T-helper 2 cell treated with Interferon-gamma antibody and Interleukin-4, amounts not matched to agents 100 ng/mL and 5 ng/mL, for 36 hours (primary cell): ENCODE measurements around the gene DMRT2. TPM values are rescaled to one million over a fixed set of nuclear protein-coding genes. Genes with fewer than 3 reads are reported as not detected.

Source experiments
- intact Hi-C: fragments of 100-400 bp; cut with micrococcal nuclease; formaldehyde crosslinking; loops from one replicate; pipeline ENCODE4 v1.15.1; 2023
- total RNA-seq: library from RNA; stranded (reverse); gene quantifications from 2 replicates; pipeline ENCODE4 v1.2.3, GENCODE V29; 2022

DMRT2 gene
- 0.52 and 0.61 TPM in 2 replicates for total RNA-seq

DNA sequence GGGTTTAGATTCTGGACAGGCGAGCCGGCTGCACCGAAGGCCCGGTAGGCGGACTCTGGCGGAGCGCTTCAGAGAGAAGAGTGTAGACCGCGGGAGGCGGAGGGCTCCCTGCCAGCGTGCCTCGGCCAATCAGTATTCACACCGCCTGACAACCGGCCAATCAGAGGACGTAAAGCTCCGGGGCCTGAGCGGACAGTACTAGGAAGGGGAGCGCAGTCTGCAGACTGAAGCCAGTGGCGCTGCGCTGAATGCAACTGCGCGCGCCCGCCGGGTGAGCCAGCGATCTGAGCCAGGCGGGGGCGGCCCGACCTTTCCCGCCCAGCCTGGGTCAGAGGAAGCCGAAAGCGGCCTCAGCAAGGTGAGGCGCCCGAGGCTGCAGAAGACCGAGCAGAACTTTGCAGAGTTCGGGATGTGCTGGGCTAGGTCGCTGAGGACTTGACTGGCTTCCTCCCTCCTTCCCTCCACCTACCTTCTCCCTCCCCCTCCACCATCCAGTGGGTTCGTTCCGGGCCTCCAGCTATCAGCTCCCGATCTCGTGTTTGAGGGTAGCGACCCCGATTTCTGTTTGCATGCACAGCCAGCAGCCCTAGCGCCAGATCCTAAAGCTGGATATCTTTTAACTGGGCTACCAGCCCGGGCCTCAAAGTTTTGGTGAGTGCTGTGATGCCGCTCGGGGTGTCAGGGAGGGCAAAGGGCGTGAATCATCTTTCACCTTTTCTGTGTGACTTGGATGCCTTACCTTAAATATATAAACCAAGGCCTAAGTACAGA lies at the start of gene DMRT2:
Gene DMRT2, plus strand, starts transcription at position 233 of the 771 bp plus-strand sequence. CDS start 1,257 bp downstream, outside the sequence.
- intact Hi-C loops = no loop called here

DNA sequence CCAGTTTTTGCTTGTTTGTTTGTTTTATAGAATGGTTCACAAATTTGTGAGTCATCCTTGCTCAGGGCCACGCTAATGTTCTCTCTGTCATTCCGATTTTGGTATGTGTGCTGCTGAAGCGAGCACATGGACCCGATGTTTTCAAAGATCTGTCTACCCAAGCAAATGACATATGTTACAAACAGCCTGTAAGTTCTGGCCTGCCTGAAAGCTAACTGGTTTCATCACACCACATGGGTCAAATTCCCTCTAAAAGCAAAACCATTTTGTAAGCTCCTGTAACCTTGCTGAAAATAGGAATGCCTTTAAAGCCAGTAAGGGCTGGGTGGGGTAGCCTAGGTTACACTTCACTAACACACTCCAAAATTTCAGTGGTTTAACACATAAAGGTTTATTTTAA lies 48.3 kb upstream of the DMRT2 start:
- intact Hi-C loops = no loop called here

DNA sequence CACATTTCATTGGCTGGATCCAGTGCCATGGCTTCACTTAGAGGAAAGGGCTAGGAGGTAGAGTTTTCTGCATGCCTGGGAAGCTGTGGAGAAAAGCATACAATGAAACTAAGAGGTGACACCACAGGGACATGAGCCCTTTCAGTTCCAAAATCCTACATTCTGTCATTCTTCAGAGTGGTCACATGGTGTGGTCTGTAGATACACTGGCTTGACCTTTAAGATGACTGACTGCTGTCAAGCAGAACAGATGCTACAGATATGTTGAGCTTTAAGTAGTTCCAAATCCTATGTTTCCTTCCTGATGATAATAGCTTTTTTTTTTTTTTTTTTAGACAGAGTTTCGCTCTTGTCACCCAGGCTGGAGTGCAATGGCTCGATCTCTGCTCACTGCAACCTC lies 47.5 kb upstream of the DMRT2 start:
- intact Hi-C loops = no loop called here

DNA sequence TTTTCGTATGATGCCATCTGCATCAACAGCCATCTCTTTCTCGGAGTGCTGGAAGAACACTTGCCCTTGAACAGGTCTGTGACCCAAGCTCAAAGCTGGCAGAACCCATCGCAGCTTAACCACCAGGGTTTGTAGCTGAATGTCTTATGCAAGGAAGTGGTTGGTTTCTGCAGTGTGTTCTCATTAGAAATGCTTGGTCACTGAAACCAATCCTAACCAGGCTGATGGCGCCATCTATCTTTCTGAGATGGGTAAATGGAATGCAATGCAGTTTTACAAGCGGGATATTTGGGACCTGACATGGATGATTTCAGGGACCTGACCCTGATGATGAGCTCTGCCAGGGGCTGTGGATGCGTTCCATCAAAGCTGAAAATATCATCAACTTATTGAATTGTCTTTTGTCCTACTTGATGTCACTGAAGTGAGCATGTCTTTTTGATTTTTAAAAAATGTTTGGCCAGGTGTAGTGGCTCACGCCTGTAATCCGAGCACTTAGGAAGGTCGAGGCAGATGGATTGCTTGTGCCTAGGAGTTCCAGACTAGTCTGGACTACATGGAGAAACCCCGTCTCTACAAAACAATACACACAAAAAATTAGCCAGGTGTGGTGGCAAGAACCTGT lies 45.0 kb upstream of the DMRT2 start:
- intact Hi-C loops = loop anchor here (2.0 kb wide), 1 partner anchor 390 kb away; no protein-coding TSS in a partner anchor

DNA sequence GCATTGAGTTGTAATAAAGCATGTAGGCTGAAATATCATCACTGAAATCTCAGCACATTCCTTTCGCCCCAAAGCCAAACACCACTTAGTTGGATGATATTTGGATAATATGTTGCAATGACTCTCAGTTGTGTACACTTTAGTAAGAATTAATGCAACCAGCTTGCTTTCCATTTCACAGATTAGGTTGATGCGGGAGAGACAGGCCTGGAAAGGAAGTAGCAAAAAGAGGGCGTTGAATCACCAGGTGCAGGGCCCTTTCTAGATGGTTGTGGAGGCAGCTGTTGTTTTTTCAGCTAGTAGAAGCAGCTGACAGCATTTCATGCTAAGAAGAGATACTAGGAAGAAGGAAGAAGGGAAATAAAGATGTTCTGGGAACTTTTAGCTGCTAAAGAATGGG lies 42.8 kb upstream of the DMRT2 start:
- intact Hi-C loops = no loop called here

DNA sequence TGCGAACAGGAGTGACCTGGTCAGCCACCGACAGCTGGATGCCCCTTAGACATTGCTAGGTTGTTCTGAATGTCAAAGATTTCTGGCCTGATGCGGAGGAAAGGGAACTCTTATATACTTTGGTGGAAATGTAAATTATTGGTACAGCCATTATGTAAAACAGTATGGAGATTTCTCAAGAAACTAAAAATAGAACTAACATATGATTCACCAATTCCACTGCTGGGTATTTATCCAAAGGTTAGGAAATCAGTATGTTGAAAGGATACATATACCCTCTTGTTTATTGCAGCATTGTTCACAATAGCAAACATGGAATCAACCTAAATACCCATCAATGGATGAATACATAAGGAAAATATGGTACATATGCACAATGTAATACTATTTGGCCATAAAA lies 41.9 kb upstream of the DMRT2 start:
- intact Hi-C loops = no loop called here

DNA sequence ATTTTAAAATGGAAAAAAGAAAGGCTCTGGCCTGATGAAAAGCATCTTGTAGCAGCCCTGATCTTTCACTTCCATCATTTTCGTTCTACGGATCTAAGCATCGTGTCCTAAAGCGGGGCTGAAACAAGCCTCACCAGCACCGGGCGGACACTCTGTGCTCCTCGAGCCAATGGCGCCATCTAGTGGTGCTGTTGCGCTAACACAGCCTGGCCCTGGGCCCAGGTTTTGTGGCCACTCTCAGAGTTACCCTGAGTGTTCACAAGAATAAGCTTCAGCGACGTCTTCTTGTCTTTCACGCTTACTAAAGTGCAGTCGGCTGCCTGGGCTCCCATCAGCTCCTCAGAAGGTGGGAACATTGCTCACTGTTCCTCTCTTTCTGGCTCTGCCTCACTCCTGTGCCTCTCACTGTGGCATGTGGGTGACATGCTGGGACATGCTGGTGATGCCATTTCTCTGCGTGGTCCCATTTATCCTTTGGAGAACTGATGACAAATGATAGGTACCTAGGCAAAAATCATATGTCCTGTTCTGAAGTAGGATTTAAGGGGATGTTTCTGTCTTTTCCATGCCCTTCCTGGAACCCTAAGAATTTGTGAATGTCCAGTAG lies 41.0 kb upstream of the DMRT2 start:
- intact Hi-C loops = loop anchor here (1.0 kb wide), 1 partner anchor 116 kb away; no protein-coding TSS in a partner anchor

DNA sequence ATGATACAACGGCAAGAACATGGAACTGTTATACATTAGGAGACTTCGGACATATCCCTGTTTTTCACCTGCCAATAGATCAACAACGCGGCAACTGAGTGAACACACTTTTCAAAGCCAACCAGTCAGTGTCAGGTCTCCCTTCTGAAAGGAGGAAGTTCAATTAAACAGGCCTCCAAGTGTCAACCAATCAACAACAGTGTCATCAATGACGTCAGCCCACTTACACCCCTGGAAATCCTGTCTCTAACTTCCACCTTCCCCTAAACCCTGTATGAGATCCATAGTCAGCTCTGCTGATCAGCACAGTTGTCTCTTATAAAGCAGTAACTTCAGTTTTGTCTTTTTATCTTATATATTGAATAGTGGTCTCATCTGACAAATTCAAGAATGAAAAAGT lies 37.1 kb upstream of the DMRT2 start:
- intact Hi-C loops = no loop called here

DNA sequence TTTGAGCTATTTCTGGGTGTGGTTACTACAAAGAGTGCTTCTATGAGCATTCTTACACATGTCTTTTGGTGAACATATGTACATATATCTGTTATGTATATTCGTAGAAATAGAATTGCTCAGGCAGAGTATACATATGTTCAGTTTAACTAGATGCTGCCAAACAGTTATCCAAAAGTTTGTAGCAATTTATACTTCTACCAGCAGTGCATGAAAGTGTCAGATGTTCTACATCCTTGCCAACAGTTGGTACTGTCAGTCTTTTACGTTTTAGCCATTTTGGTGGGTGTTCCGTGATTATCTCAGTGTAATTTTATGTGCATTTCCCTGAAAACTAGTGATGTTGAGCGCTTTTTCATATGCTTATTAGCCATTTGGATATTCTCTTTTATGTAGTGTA lies 35.9 kb upstream of the DMRT2 start:
- intact Hi-C loops = no loop called here

DNA sequence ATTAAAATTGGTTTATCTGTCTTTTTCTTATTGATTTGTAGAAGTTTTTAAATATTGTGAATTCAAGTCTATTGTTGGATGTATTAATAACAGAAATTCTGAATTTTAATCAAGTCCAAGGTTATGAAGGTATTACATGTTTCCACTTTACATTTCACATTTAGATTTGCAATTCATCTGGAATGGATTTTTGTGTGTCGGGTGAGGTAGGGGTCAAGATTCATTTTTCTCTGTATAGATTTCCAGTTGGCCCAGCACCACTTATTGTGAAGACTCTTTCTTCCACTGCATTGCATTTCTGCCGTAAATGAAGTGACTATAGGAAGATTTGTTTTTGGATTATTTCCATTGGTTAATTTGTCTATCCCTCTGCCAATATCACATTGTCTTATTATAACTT lies 35.5 kb upstream of the DMRT2 start:
- intact Hi-C loops = no loop called here

DNA sequence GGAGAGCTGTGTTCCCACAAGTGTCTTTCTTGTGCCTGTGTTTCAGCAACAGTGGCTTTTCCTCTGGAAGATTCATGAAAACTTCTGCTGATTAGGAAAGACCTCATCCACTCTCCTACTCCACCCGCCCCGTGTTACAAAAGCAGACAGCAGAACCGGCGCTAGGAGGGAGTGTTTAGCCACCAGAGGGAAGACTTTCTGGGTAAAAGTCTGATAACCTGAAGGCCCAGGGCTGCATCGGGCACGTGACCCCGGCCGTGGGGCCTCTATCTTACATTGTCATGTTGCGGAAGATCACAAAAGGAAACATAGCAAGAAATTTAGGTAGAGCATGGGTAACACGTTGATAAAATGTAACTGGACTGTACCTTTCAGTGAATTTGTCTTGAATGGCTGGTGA lies 32.0 kb upstream of the DMRT2 start:
- intact Hi-C loops = no loop called here

DNA sequence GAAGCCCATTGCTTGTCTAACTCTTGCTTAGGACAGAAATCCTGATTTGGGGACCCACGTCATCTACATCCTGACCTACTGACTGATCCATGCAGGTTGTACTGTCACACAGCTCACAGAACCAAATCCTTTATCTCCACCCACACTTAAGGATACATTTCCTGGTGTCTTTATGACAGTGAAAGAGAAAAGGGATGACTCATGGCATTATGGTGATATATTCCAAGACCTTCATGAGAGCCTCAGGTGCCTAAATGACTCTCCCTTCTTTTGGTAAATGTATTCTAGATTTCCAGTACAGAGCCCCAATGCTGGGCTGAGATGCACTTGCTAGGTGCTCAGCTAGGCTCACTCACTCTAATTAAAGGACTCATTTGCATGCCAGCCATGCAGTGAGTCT lies 26.0 kb upstream of the DMRT2 start:
- intact Hi-C loops = no loop called here

DNA sequence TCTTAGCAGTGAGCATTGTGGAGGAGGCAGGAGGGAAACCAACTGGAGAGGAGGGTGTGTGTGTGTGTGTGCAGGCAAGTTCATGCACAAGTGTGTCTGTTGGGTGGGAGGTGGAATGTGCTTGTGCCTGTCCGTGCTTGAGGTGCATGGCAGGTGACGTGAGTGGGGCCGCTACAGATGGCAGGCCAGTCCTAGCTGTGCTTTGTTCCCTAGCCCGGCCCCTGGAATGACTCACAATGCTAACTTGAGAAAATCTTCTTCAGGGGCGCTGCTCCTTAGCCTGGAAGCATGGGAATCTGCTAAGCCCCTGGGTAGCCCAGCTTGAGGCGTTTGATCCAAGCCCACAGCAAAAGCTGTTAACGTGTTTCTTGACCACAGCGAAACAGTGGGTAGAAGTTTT lies 25.0 kb upstream of the DMRT2 start:
- intact Hi-C loops = no loop called here

DNA sequence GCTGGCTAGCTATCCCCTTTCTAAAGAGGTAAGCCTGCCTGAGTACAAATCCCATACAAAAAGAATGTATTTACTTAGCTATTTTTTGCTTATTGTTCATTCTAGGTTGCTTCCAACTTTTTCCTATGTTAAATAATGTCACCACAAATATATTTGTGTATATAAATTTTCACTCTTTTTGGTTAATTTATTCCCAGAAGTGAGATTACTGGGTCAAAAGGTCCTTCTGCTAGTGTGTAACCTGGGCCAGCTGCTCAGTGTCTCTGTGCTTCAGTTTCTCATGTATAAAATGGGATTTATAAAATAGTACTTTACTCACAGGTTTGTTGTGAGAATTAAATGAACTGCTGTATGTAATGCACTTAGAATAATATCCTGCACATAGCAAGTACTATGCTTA lies 23.9 kb upstream of the DMRT2 start:
- intact Hi-C loops = no loop called here

DNA sequence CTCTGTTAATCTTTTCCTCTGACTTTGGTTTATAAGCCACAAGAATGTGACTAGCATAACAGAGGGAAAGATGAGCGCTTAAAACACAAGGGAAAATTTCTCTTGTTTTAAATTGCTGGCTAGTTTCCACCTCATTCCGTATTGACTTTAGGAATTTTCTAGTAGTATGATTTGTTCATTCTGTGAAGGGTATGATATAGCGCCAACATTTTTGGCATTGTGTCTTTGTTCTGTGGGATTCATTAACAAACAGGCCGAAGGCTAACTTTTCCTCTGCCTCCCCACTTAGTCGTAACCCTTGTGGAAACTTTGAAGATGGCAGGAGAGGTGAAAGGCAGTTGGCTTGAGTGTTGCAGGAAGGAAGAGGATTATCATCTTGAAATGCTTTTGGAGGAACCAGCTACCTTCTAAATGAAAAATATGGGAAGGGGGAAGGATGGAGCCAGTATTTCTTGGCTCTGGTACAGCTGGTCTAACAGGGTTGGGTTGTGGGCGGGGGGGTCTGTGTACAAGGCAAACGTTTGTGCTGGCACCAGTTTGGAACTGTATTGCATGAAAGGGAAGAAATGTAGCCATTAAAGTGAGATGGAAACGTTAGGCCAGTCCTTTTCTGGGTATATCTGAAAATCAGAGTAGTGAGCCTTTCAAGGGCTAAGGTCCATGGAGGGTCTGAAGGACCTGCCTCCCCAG lies 21.5 kb upstream of the DMRT2 start:
- intact Hi-C loops = no loop called here

DNA sequence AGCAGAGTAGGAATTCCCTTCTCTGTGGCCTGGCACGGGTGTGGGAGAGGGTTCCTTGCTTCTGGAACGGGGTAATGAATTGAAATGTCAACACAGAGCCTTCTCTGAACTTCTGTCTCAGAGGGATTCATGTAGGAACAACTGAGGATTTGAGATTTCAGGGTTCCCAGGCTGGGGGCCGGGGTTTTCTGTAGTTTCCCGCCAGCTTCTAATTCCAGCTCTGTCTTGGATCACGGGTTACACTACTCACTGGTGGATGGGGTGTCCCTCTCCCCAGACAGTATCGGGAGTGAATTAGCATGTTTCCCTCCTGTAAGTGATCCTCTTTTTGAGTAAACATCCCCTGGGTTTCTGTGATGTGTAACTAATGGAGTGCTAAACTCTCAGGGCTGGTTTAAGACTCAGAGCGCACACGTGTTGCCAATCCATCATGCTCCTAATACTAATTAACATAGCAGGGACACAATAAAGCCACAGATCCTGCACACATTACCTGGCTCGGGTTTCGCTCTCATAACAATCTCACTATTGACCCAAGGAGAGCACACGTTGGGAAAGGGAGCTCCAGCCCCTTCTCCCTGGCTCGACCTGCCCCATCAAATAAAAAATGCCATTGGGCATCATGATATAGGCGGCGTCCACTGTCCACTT lies 18.1 kb upstream of the DMRT2 start:
- intact Hi-C loops = no loop called here

DNA sequence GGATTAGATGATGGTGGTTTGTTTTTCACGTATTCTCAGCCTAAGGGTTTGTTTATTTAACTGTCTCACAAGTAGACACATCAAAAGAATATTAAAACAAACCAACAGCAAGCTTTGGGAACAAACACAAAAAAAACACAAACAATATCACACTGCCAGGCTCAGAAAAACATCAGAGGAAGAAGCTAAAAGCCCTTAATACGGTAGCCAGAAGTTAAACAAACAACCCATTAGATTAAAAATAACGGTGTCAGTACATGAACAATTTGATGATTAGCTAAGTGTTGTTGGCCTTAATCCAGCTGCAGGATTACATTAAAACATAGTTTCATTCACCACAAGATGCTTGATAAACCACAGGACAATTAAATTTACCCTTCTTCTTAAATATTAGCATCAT lies 15.9 kb upstream of the DMRT2 start:
- intact Hi-C loops = no loop called here

DNA sequence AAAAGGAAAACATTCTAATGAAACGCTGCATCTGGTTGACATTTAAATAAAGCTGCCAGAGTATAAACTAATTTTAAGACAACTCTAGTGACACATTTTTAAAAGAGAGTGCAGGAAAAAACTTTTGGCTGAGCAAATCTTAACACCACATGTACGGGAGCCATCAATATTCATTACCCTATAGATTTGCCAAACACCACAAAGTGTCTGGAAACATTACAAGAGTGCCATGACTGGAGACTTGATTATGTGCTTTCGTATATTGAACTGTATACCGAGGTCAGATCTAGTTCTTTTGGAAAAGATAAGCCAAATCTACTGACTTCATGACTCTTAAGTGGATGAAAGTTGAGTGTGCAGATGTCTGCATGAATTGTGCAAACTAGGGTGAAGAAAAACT lies 10.6 kb upstream of the DMRT2 start:
- intact Hi-C loops = no loop called here

DNA sequence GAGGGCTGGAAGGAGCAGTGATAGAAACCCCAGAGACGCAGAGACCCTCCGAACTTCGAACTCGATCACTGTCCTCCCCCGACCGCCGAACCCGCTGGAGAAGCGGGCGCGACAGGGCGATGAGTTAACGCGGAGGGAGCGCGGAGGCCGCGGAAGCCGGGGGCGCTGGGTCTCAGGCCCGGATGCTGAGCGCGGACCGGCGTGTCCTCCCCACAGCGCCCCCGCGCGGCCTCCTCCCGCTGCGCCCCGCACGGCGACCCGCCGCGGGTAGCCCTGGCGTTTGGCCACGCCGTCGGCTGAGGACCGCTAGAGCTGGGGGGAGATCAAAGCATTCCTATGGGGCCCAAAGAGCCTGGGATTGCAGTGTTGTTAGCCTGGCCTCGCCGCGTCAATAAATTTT lies 7.7 kb upstream of the DMRT2 start:
- intact Hi-C loops = no loop called here

DNA sequence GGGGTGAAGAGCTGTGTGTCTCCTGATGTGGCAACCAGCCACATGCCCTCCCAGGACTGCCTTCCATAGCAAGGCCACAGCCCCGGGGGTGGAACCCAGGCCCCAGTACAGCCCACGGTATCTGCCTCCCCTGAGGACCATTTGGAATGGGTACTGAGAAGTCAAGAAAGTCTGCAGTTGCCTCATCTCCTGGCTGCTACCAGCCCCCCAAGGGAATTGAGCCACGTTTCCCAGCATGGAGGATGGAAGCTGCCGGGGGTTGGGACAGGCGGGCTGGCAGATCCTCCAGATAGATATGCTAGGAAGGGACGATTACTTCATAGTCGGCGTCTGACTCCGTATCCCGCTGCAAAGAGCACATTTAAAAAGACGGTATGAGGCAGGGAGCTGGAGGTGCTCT lies 5.5 kb upstream of the DMRT2 start:
- intact Hi-C loops = no loop called here
